GM23338 (cell line): ENCODE data around the gene CYB561D1.

Source experiments
- EZH2 ChIP-seq: fragments of 200-600 bp; sonication (generic); IDR thresholded peaks from one replicate; pipeline ENCODE4 v1.8.0; 2017; ENCODE audit warnings: antibody characterized with exemption, mild to moderate bottlenecking, low read depth; ENCODE audit not compliant: unreplicated experiment
- EZH2phosphoT487 ChIP-seq: fragments of 200-600 bp; sonication (generic); IDR thresholded peaks from one replicate; pipeline ENCODE4 v1.8.1; 2018; ENCODE audit warnings: antibody characterized with exemption; ENCODE audit not compliant: unreplicated experiment
- POLR2AphosphoS5 ChIP-seq: IDR thresholded peaks from 2 replicates; pipeline ENCODE4 v1.6.1; 2016; ENCODE audit warnings: antibody characterized with exemption, low read depth
- ZNF114 ChIP-seq: fragments of 250-450 bp; sonication (Bioruptor Pico); IDR thresholded peaks from 2 replicates; pipeline ENCODE4 v1.5.0; 2020; ENCODE audit warnings: mild to moderate bottlenecking, moderate library complexity
- TF ChIP-seq, protein P1 (sequence below), 2 experiments: fragments of 200-600 bp in 1 of 2; sonication (generic) in 1 of 2; conservative IDR thresholded peaks; 2 replicates each; pipeline versions ENCODE4 v1.5.1 to v1.6.1; 2016 to 2017; ENCODE audit warnings: antibody characterized with exemption in 2 of 2, low read depth in 2 of 2, mild to moderate bottlenecking in 2 of 2, moderate library complexity in 1 of 2
- TF ChIP-seq, protein P2 (sequence below): IDR thresholded peaks from one replicate; pipeline ENCODE4 v1.6.1; 2018; ENCODE audit warnings: antibody characterized with exemption; ENCODE audit not compliant: unreplicated experiment

DNA sequence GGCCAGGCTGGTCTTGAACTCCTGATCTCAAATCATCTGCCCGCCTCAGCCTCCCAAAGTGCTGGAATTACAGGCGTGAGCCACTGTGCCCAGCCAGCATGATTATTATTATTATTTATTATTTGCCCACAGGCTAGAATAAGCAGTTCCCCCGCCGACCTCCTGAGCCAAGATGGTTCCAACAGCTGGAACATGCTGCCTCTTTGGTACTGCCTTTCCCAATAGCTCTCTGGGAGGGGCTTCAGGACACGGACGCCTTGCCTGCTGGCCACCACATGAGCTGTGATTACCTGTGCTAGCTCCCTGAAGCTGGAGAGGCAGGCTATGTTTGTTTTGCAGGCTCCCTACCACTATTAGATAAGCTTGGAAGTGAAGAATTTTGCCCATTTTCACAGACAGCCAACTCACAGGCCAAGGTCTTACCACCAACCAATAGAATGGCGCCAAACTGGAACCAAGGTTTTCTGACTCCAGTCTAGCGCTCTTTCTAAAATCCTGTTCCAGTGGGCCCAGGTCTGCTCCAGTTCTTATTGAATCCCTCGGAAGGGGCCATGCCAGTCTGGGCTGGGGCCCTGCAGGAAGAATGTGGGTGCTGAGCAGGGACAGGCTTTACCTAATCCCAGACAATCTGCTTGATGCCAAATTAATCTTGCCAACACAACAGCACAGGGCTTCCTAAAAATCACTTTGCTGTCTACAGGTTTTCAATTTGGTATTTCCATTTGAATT lies 43.7 kb downstream of the CYB561D1 start:
- TF ChIP-seq POLR2AphosphoS5 (no peak), EZH2 (no peak), ZNF114 (CRISPR knock-in tag) (no peak), EZH2phosphoT487 (no peak)
- TF ChIP-seq, protein P1, sequence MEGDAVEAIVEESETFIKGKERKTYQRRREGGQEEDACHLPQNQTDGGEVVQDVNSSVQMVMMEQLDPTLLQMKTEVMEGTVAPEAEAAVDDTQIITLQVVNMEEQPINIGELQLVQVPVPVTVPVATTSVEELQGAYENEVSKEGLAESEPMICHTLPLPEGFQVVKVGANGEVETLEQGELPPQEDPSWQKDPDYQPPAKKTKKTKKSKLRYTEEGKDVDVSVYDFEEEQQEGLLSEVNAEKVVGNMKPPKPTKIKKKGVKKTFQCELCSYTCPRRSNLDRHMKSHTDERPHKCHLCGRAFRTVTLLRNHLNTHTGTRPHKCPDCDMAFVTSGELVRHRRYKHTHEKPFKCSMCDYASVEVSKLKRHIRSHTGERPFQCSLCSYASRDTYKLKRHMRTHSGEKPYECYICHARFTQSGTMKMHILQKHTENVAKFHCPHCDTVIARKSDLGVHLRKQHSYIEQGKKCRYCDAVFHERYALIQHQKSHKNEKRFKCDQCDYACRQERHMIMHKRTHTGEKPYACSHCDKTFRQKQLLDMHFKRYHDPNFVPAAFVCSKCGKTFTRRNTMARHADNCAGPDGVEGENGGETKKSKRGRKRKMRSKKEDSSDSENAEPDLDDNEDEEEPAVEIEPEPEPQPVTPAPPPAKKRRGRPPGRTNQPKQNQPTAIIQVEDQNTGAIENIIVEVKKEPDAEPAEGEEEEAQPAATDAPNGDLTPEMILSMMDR (conservative IDR thresholded peaks at IDR 0.05; ENCODE audit: low read depth in 2 of 2): no peak
- TF ChIP-seq, protein P2, sequence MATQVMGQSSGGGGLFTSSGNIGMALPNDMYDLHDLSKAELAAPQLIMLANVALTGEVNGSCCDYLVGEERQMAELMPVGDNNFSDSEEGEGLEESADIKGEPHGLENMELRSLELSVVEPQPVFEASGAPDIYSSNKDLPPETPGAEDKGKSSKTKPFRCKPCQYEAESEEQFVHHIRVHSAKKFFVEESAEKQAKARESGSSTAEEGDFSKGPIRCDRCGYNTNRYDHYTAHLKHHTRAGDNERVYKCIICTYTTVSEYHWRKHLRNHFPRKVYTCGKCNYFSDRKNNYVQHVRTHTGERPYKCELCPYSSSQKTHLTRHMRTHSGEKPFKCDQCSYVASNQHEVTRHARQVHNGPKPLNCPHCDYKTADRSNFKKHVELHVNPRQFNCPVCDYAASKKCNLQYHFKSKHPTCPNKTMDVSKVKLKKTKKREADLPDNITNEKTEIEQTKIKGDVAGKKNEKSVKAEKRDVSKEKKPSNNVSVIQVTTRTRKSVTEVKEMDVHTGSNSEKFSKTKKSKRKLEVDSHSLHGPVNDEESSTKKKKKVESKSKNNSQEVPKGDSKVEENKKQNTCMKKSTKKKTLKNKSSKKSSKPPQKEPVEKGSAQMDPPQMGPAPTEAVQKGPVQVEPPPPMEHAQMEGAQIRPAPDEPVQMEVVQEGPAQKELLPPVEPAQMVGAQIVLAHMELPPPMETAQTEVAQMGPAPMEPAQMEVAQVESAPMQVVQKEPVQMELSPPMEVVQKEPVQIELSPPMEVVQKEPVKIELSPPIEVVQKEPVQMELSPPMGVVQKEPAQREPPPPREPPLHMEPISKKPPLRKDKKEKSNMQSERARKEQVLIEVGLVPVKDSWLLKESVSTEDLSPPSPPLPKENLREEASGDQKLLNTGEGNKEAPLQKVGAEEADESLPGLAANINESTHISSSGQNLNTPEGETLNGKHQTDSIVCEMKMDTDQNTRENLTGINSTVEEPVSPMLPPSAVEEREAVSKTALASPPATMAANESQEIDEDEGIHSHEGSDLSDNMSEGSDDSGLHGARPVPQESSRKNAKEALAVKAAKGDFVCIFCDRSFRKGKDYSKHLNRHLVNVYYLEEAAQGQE: no peak
